Trophoblast cell (in vitro differentiated cells and primary cell): ENCODE measurements around the gene GRIN3A.
"Not testable (repeated sequence)": the region's sequence is repeated elsewhere in the genome, so short reads cannot be mapped to it uniquely, and the experiment has no call there.

Source experiments
- DNase-seq, 2 donors: peaks; one replicate each; pipeline ENCODE4 v3.0.0-alpha.2; 2016
- H2AFZ ChIP-seq: 2 replicates; pipeline ENCODE4 v1.6.1; 2013; ENCODE audit warnings: low read length, moderate library complexity, mild to moderate bottlenecking; ENCODE audit not compliant: insufficient read depth, poor library complexity
- H2AK5ac ChIP-seq: 2 replicates; pipeline ENCODE4 v1.6.1; 2013; ENCODE audit warnings: mild to moderate bottlenecking, low read length
- H2BK120ac ChIP-seq: 2 replicates; pipeline ENCODE4 v1.6.1; 2013; ENCODE audit warnings: low read length, mild to moderate bottlenecking, moderate library complexity; ENCODE audit not compliant: insufficient read depth, poor library complexity
- H2BK12ac ChIP-seq: 2 replicates; pipeline ENCODE4 v1.6.1; 2013; ENCODE audit warnings: mild to moderate bottlenecking, low read length, moderate library complexity
- H2BK5ac ChIP-seq: 2 replicates; pipeline ENCODE4 v1.6.1; 2013; ENCODE audit warnings: low read length, low read depth, moderate library complexity, mild to moderate bottlenecking; ENCODE audit not compliant: poor library complexity
- H3K14ac ChIP-seq: 2 replicates; pipeline ENCODE4 v1.6.1; 2013; ENCODE audit warnings: mild to moderate bottlenecking, low read length
- H3K18ac ChIP-seq: 2 replicates; pipeline ENCODE4 v1.6.1; 2013; ENCODE audit warnings: mild to moderate bottlenecking, low read length
- H3K23ac ChIP-seq: 2 replicates; pipeline ENCODE4 v1.6.1; 2013; ENCODE audit warnings: low read length
- H3K27ac ChIP-seq: 2 replicates; pipeline ENCODE4 v1.5.1; 2013; ENCODE audit warnings: low read depth, mild to moderate bottlenecking, inconsistent platforms, low read length, moderate library complexity
- H3K27me3 ChIP-seq: 2 replicates; pipeline ENCODE4 v1.6.1; 2013; ENCODE audit warnings: inconsistent platforms, mild to moderate bottlenecking, low read length, moderate library complexity; ENCODE audit not compliant: insufficient read depth
- H3K36me3 ChIP-seq, 2 experiments: 1 replicate in 1 of 2; 2 replicates in 1 of 2; pipeline ENCODE4 v1.6.1; 2013; ENCODE audit warnings: low read length in 2 of 2, mild to moderate bottlenecking in 2 of 2, moderate library complexity in 1 of 2; ENCODE audit not compliant: insufficient read depth in 2 of 2, control insufficient read depth in 1 of 2
- H3K4ac ChIP-seq: 2 replicates; pipeline ENCODE4 v1.6.1; 2013; ENCODE audit warnings: low read depth, mild to moderate bottlenecking, low read length, moderate library complexity
- H3K4me1 ChIP-seq, 2 experiments: 1 replicate in 1 of 2; 2 replicates in 1 of 2; pipeline ENCODE4 v1.6.1; 2013; ENCODE audit warnings: low read length in 2 of 2, mild to moderate bottlenecking in 2 of 2, moderate library complexity in 1 of 2; ENCODE audit not compliant: insufficient read depth in 2 of 2, control insufficient read depth in 1 of 2
- H3K4me2 ChIP-seq: 2 replicates; pipeline ENCODE4 v1.6.1; 2013; ENCODE audit warnings: inconsistent platforms, mild to moderate bottlenecking, low read length, moderate library complexity
- H3K4me3 ChIP-seq: 2 replicates; pipeline ENCODE4 v1.5.1; 2013; ENCODE audit warnings: mild to moderate bottlenecking, low read depth, low read length, inconsistent platforms
- H3K79me1 ChIP-seq: one replicate; pipeline ENCODE4 v1.6.1; 2013; ENCODE audit warnings: low read length
- H3K79me2 ChIP-seq: 2 replicates; pipeline ENCODE4 v1.6.1; 2013; ENCODE audit warnings: low read length, mild to moderate bottlenecking; ENCODE audit not compliant: control insufficient read depth, insufficient read depth, poor library complexity
- H3K9ac ChIP-seq: 2 replicates; pipeline ENCODE4 v1.6.1; 2013; ENCODE audit warnings: mild to moderate bottlenecking, low read length
- H3K9me3 ChIP-seq: 2 replicates; pipeline ENCODE4 v1.6.1; 2013; ENCODE audit warnings: low read depth, mild to moderate bottlenecking, control low read depth, inconsistent platforms, low read length; ENCODE audit not compliant: insufficient read depth
- H4K12ac ChIP-seq: 2 replicates; pipeline ENCODE4 v1.6.1; 2013; ENCODE audit warnings: low read depth, mild to moderate bottlenecking, low read length, moderate library complexity
- H4K8ac ChIP-seq: 2 replicates; pipeline ENCODE4 v1.6.1; 2013; ENCODE audit warnings: low read depth, mild to moderate bottlenecking, low read length, moderate library complexity
- H4K91ac ChIP-seq: one replicate; pipeline ENCODE4 v1.6.1; 2013; ENCODE audit warnings: low read depth, mild to moderate bottlenecking, low read length, moderate library complexity
- WGBS: extraction: QIAGEN DNeasy Blood & Tissue Kit; methylation state at CpG from one replicate; pipeline ENCODE4 v1.1.7; 2013; ENCODE audit warnings: missing lambda C conversion rate; ENCODE audit not compliant: insufficient read length, insufficient coverage; ENCODE audit errors: extremely low coverage; 5-methylcytosine and 5-hydroxymethylcytosine counted together

GRIN3A gene

DNA sequence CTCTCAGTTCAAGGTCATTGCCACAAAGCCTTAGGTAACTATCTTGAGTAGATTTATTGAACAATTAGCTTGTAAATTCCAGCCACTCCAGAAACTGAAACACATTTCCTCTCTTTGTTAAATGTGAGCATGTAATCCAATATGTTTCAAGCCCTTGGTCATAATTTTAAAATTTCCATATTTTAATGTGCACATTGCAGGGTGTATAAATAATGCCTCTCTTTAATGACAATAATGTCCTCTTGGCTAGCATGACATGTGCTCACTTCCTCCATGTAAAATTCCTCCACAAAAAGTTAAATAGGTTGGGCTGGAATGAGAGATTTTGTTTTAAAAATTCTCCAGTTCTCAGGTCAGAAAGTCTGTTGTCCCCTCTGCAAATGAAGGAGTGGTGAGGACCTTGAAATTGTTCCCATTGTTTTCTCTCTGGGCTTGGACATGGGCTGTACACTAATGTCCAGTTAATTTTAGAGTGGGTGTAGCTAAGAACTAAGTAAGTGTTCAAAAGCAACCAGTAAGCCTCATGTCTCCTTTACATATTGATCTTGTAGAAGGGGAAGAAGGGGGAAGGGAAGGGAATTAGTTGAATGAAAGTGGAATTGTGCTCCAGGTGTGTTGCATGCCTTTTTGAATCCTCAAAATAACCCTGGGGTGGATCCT, 146.5 kb downstream of the GRIN3A start:
- H4K12ac ChIP-seq: no peak overlapping the region
- no peaks in the 10 kb centered on the region for H3K79me1 ChIP-seq
- H3K27ac ChIP-seq: no peak overlapping the region
- no peak overlapping the region for H3K18ac ChIP-seq
- no peaks in the 10 kb centered on the region for H3K79me2 ChIP-seq
- no peak overlapping the region for H3K4me2 ChIP-seq
- H2AFZ ChIP-seq: no peak overlapping the region
- H3K9ac ChIP-seq: no peak overlapping the region
- H3K36me3 ChIP-seq: no peaks in the 10 kb centered on the region
- H3K9me3 ChIP-seq: no peaks in the 10 kb centered on the region
- H3K4me3 ChIP-seq: no peak overlapping the region
- no peaks in the 10 kb centered on the region for H3K4me1 ChIP-seq
- no peak overlapping the region for H3K23ac ChIP-seq
- H2BK120ac ChIP-seq: no peak overlapping the region
- no peak overlapping the region for H3K14ac ChIP-seq
- no peak overlapping the region for H2AK5ac ChIP-seq
- no peak overlapping the region for H4K8ac ChIP-seq
- no peak overlapping the region for H2BK12ac ChIP-seq
- H2BK5ac ChIP-seq: no peak overlapping the region
- no peak for DNase-seq
- no peaks in the 10 kb centered on the region for H3K27me3 ChIP-seq
- H4K91ac ChIP-seq: no peak overlapping the region
- H3K4ac ChIP-seq: no peak overlapping the region

DNA sequence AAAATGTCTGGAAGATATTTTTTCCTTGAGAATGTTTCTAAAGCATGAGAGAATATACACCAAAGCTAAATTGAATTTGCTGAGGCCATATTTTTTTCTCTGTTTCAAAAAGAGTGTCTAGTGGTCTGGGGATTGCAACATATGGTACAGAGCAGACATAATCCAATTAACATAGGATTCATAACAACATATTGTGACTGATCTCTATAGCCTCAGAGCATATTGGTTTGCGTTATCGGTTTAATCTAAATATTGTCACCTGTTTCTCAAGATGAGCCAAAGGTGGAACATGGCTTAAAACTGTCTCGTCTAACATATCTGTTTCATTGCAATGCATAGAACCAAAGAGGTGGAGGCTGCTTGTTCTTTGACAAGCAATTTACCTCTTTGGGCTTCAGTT, 147.5 kb downstream of the GRIN3A start:
- Histone ChIP-seq H3K79me1 (no peaks in the 10 kb centered on the region), H3K4ac (no peak overlapping the region), H3K27ac (no peak overlapping the region), H3K36me3 (no peaks in the 10 kb centered on the region), H3K4me1 (no peaks in the 10 kb centered on the region), H2BK12ac (no peak overlapping the region), H2BK5ac (no peak overlapping the region), H4K91ac (no peak overlapping the region), H2AK5ac (no peak overlapping the region), H4K8ac (no peak overlapping the region), H3K9ac (no peak overlapping the region), H3K27me3 (no peaks in the 10 kb centered on the region), H3K14ac (no peak overlapping the region), H3K79me2 (no peaks in the 10 kb centered on the region), H3K4me2 (no peak overlapping the region), H2BK120ac (no peak overlapping the region), H3K4me3 (no peak overlapping the region), H3K9me3 (no peaks in the 10 kb centered on the region), H4K12ac (no peak overlapping the region), H3K23ac (no peak overlapping the region), H2AFZ (no peak overlapping the region), H3K18ac (no peak overlapping the region)
- WGBS: no CpG with 5 or more reads among the region's 3 CpGs
- DNase-seq: no peak

DNA sequence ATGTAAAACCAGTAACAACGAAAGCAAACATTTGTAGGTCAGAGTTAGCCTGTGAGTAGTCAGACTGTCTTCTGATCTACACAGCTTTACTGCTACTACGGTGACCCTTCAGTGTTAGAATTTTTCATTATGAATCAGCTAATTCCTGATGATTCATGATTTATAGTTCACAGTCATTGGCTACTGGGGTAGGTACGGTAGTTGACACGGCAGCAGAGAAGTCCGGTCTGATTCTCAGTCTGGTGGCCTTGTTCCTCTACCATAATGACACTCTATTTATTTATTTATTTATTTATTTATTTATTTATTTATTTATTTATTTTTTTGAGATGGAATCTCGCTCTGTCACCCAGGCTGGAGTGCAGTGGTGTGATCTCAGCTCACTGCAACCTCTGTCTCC, 148.4 kb downstream of the GRIN3A start:
- H2AFZ ChIP-seq, H4K8ac ChIP-seq, H2AK5ac ChIP-seq, H3K9ac ChIP-seq, H3K79me2 ChIP-seq, H2BK120ac ChIP-seq, H3K27ac ChIP-seq, H3K36me3 ChIP-seq, H3K23ac ChIP-seq, H2BK5ac ChIP-seq, H3K18ac ChIP-seq, H4K12ac ChIP-seq, H3K27me3 ChIP-seq, H3K4me2 ChIP-seq, H3K4me3 ChIP-seq, DNase-seq, H3K4me1 ChIP-seq, H2BK12ac ChIP-seq, H4K91ac ChIP-seq, H3K79me1 ChIP-seq, H3K4ac ChIP-seq, H3K9me3 ChIP-seq, H3K14ac ChIP-seq: not testable (repeated sequence)
- WGBS: no CpG with 5 or more reads among the region's 6 CpGs

DNA sequence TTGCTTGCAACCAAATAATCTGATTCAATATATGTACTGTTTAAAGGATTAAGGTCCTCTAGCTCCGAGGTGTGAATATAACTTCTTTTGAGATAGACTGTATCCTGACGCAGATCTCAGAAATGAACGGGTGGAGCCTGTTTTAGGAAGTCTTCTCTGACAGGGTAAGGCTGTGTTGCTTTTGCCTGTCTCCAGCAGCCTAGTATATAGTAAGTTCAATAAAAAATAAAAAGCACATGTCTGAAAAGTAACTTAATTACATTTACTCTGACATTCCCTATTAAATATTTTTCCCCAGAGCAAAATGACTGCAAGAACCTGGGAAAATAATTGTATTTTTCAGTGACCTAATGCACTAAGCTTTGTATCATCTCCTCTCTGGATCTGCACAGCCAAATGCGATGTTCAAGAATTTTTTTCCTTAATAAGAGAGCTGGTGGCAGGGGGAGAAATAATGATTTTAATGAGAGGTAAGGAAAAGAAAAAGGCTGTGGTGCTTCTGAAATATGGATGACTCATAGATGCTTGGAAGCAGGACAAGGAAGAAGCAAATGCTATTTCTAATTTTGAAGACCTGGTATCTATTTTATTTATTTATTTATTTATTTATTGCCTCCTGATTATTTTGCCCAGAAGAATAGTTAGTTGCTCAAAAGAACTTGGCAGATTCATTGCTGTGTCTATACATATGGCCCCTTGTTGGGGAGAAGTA, 151.0 kb downstream of the GRIN3A start:
- H3K4me3 ChIP-seq: no peak overlapping the region
- no peak overlapping the region for H3K23ac ChIP-seq
- no peak overlapping the region for H2AFZ ChIP-seq
- no peak overlapping the region for H4K12ac ChIP-seq
- H2BK5ac ChIP-seq: no peak overlapping the region
- no peaks in the 10 kb centered on the region for H3K79me2 ChIP-seq
- H2BK120ac ChIP-seq: no peak overlapping the region
- H3K4ac ChIP-seq: no peak overlapping the region
- no peak for DNase-seq
- H3K4me2 ChIP-seq: no peak overlapping the region
- H3K79me1 ChIP-seq: no peaks in the 10 kb centered on the region
- no peak overlapping the region for H3K14ac ChIP-seq
- H2BK12ac ChIP-seq: no peak overlapping the region
- H3K36me3 ChIP-seq: no peaks in the 10 kb centered on the region
- H3K4me1 ChIP-seq: no peaks in the 10 kb centered on the region
- WGBS: no CpG with 5 or more reads among the region's 4 CpGs
- H4K8ac ChIP-seq: no peak overlapping the region
- H3K27me3 ChIP-seq: no peaks in the 10 kb centered on the region
- H2AK5ac ChIP-seq: no peak overlapping the region
- no peak overlapping the region for H3K18ac ChIP-seq
- H3K9me3 ChIP-seq: no peaks in the 10 kb centered on the region
- H3K27ac ChIP-seq: no peak overlapping the region
- H3K9ac ChIP-seq: no peak overlapping the region
- no peak overlapping the region for H4K91ac ChIP-seq
